GM23338 (cell line): ENCODE results near the gene TECR.

Experiments used
- CREB1 ChIP-seq: fragments of 250-450 bp; sonication (Bioruptor Pico); IDR thresholded peaks from 2 replicates; pipeline ENCODE4 v1.5.0; 2020; ENCODE audit warnings: low read depth, mild to moderate bottlenecking, moderate library complexity
- CTCF ChIP-seq, 2 experiments: fragments of 200-600 bp in 1 of 2; sonication (generic) in 1 of 2; conservative IDR thresholded peaks; 2 replicates each; pipeline versions ENCODE4 v1.5.1 to v1.6.1; 2016 to 2017; ENCODE audit warnings: antibody characterized with exemption in 2 of 2, low read depth in 2 of 2, mild to moderate bottlenecking in 2 of 2, moderate library complexity in 1 of 2
- ETS1 ChIP-seq: IDR thresholded peaks from 2 replicates; pipeline ENCODE4 v1.6.1; 2016; ENCODE audit warnings: antibody characterized with exemption
- EZH2 ChIP-seq: fragments of 200-600 bp; sonication (generic); IDR thresholded peaks from one replicate; pipeline ENCODE4 v1.8.0; 2017; ENCODE audit warnings: antibody characterized with exemption, mild to moderate bottlenecking, low read depth; ENCODE audit not compliant: unreplicated experiment
- EZH2phosphoT487 ChIP-seq: fragments of 200-600 bp; sonication (generic); IDR thresholded peaks from one replicate; pipeline ENCODE4 v1.8.1; 2018; ENCODE audit warnings: antibody characterized with exemption; ENCODE audit not compliant: unreplicated experiment
- JUNB ChIP-seq: IDR thresholded peaks from one replicate; pipeline ENCODE4 v1.6.1; 2016; ENCODE audit warnings: antibody characterized with exemption; ENCODE audit not compliant: unreplicated experiment
- NANOG ChIP-seq: IDR thresholded peaks from 2 replicates; pipeline ENCODE4 v1.6.1; 2016; ENCODE audit warnings: antibody characterized with exemption, borderline replicate concordance
- POLR2AphosphoS5 ChIP-seq: IDR thresholded peaks from 2 replicates; pipeline ENCODE4 v1.6.1; 2016; ENCODE audit warnings: antibody characterized with exemption, low read depth
- REST ChIP-seq: IDR thresholded peaks from one replicate; pipeline ENCODE4 v1.6.1; 2018; ENCODE audit warnings: antibody characterized with exemption; ENCODE audit not compliant: unreplicated experiment
- STAT1 ChIP-seq: IDR thresholded peaks from one replicate; pipeline ENCODE4 v1.6.1; 2016; ENCODE audit warnings: antibody characterized with exemption; ENCODE audit not compliant: unreplicated experiment
- ZNF114 ChIP-seq: fragments of 250-450 bp; sonication (Bioruptor Pico); IDR thresholded peaks from 2 replicates; pipeline ENCODE4 v1.5.0; 2020; ENCODE audit warnings: mild to moderate bottlenecking, moderate library complexity
- ZNF331 ChIP-seq: fragments of 250-450 bp; sonication (Bioruptor Pico); IDR thresholded peaks from 2 replicates; pipeline ENCODE4 v1.5.0; 2020; ENCODE audit warnings: low read depth, mild to moderate bottlenecking, moderate library complexity
- ZNF462 ChIP-seq: fragments of 250-450 bp; sonication (Bioruptor Pico); IDR thresholded peaks from 2 replicates; pipeline ENCODE4 v1.5.0; 2020; ENCODE audit warnings: mild to moderate bottlenecking, moderate library complexity

- TF ChIP-seq CTCF (conservative IDR thresholded peaks at IDR 0.05; ENCODE audit: low read depth in 2 of 2) (no peak), EZH2 (no peak), POLR2AphosphoS5 (no peak), CREB1 (CRISPR knock-in tag) (no peak), REST (no peak), ETS1 (no peak), EZH2phosphoT487 (no peak), ZNF331 (CRISPR knock-in tag) (no peak), NANOG (no peak), STAT1 (no peak), JUNB (no peak), ZNF462 (no peak), ZNF114 (no peak)
These were observed 3.7 kb upstream of the TECR start for GRCh38 chr19:14525729-14526128.
